GM12878 (cell line): ENCODE results near the gene IRF2BPL. TPM values are rescaled to one million over a fixed set of nuclear protein-coding genes. Genes with fewer than 3 reads are reported as not detected.
A peak's percentile ranks its signal among the peaks of the same experiment; 100 is the strongest.

Experiments
- BMI1 ChIP-seq: fragments of 450-650 bp; IDR thresholded peaks from 2 replicates; pipeline ENCODE4 v1.6.1; 2016; ENCODE audit warnings: mild to moderate bottlenecking, moderate library complexity, borderline replicate concordance
- EGR1 ChIP-seq, 2 experiments: IDR thresholded peaks; 1 replicate in 1 of 2; 2 replicates in 1 of 2; pipeline ENCODE4 v1.6.1; 2011 to 2012; ENCODE audit warnings: low read depth in 2 of 2, low read length in 2 of 2, borderline replicate concordance in 1 of 2, mild to moderate bottlenecking in 1 of 2, moderate library complexity in 1 of 2
- MEF2B ChIP-seq: fragments of 450-650 bp; IDR thresholded peaks from 2 replicates; pipeline ENCODE4 v1.6.1; 2018; ENCODE audit warnings: mild to moderate bottlenecking, moderate library complexity; ENCODE audit not compliant: partially characterized antibody, poor library complexity, severe bottlenecking
- MTA3 ChIP-seq: IDR thresholded peaks from 2 replicates; pipeline ENCODE4 v1.6.1; 2012; ENCODE audit warnings: low read length, inconsistent platforms, borderline replicate concordance
- PAX8 ChIP-seq: fragments of 450-650 bp; IDR thresholded peaks from 2 replicates; pipeline ENCODE4 v1.6.1; 2017; ENCODE audit warnings: mild to moderate bottlenecking, moderate library complexity
- POLR2AphosphoS5 ChIP-seq: IDR thresholded peaks from 2 replicates; pipeline ENCODE4 v1.6.1; 2011; ENCODE audit warnings: mild to moderate bottlenecking, low read length, inconsistent platforms
- RELA ChIP-seq: fragments of 450-650 bp; IDR thresholded peaks from 2 replicates; pipeline ENCODE4 v1.8.0; 2014; ENCODE audit warnings: borderline replicate concordance; ENCODE audit not compliant: partially characterized antibody
- STAT3 ChIP-seq: IDR thresholded peaks from 2 replicates; pipeline ENCODE4 v1.6.1; 2011; ENCODE audit warnings: low read depth, low read length, improper control_type of control experiment
- SUZ12 ChIP-seq: fragments of 200-600 bp; sonication (generic); IDR thresholded peaks from one replicate; pipeline ENCODE4 v1.6.1; 2018; ENCODE audit warnings: antibody characterized with exemption, mild to moderate bottlenecking; ENCODE audit not compliant: unreplicated experiment
- TCF12 ChIP-seq: IDR thresholded peaks from 2 replicates; pipeline ENCODE4 v1.6.1; 2011; ENCODE audit warnings: low read depth, mild to moderate bottlenecking, low read length
- TCF7 ChIP-seq: IDR thresholded peaks from 2 replicates; pipeline ENCODE4 v1.6.1; 2014; ENCODE audit warnings: antibody characterized with exemption, borderline replicate concordance
- YY1 ChIP-seq: IDR thresholded peaks from 2 replicates; pipeline ENCODE4 v1.6.1; 2011; ENCODE audit warnings: low read depth, mild to moderate bottlenecking, low read length
- ZNF592 ChIP-seq: fragments of 450-650 bp; IDR thresholded peaks from 2 replicates; pipeline ENCODE4 v1.6.1; 2017; ENCODE audit warnings: mild to moderate bottlenecking, moderate library complexity
- ZNF687 ChIP-seq: fragments of 450-650 bp; IDR thresholded peaks from 2 replicates; pipeline ENCODE4 v1.6.1; 2017; ENCODE audit warnings: mild to moderate bottlenecking, moderate library complexity
- polyA plus RNA-seq, 11 experiments: library from polyadenylated mRNA; depleted of rRNA in 4 of 11; unstranded in 6 of 11; stranded (reverse) in 5 of 11; fragments of >200 nt; fragmentation: Nextera tagmentation in 4 of 11; fragmentation: Illumina TruSeq in 1 of 11; extraction: Ambion mirVana in 4 of 11; extraction: Trizol in 1 of 11; gene quantifications; 1 replicate in 1 of 11; 2 replicates in 10 of 11; pipeline versions ENCODE4 v1.2.1 to v1.2.3, GENCODE V29; 2011 to 2016; ENCODE audit warnings: inconsistent platforms in 2 of 11, missing spikeins in 2 of 11, low read depth in 1 of 11
- total RNA-seq, 4 experiments: library from RNA; depleted of rRNA in 3 of 4; stranded (reverse); fragments of >200 nt in 3 of 4; fragmentation: Illumina TruSeq in 1 of 4; extraction: Trizol in 1 of 4; gene quantifications; 2 replicates each; pipeline versions ENCODE4 v1.2.1 to v1.2.3, GENCODE V29; 2013 to 2021
- TF ChIP-seq, protein P1 (sequence below): fragments of 450-650 bp; IDR thresholded peaks from 2 replicates; pipeline ENCODE4 v1.6.1; 2016; ENCODE audit warnings: mild to moderate bottlenecking
- TF ChIP-seq, protein P2 (sequence below): fragments of 150-350 bp; IDR thresholded peaks from 2 replicates; pipeline ENCODE4 v1.6.1; 2016; ENCODE audit warnings: low read depth, low read length

Gene IRF2BPL
- total and polyA plus RNA-seq, 10 of the 15 experiments (the other 5 are each of a cell fraction or from before 2014, with no cell fraction given), result 1.2 to 34.5 (median 3.1) TPM

DNA sequence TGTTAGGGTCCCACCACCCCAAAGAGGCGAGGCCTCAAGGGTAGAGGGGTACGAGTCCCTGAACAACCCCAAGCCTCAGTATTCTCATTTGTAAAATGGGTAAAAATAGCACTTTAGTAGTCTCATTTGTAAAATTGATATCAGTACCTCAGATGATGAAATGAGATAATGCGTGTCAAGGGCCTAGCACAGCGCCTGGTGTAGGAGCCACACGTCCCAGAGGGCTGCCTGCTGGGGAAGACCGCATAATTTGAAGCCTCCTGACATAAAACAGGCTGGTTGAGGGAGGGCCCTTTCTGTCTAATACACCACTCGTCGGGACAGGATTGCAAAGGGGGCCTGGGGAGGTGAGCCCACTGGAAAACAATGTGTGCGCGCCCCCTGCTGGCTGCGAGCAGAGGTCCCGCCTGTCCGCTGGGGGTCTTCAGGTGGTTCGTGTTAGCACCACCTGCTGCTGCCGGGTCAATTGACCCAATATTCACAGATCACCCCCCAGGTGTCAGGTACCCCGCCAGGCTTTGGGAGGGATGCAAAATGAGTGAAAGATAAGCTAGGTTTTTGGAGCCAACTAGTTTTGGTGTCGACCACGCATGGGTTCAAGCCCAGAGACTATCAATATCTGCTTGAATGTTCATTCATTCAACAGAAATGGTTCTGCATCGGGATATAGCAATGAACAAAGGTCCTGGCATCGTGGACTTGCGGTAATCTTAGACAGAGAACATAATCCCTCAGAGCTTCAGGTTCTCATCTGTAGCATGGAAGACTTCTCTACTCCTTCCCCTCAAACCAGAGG is 24.7 kb upstream of the IRF2BPL start (continued):
- TF ChIP-seq, protein P1, sequence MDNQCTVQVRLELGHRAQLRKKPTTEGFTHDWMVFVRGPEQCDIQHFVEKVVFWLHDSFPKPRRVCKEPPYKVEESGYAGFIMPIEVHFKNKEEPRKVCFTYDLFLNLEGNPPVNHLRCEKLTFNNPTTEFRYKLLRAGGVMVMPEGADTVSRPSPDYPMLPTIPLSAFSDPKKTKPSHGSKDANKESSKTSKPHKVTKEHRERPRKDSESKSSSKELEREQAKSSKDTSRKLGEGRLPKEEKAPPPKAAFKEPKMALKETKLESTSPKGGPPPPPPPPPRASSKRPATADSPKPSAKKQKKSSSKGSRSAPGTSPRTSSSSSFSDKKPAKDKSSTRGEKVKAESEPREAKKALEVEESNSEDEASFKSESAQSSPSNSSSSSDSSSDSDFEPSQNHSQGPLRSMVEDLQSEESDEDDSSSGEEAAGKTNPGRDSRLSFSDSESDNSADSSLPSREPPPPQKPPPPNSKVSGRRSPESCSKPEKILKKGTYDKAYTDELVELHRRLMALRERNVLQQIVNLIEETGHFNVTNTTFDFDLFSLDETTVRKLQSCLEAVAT, result peak; percentile 73; the same call in 1 of the 2 replicates
- TF ChIP-seq MTA3 (no peak), STAT3 (no peak), PAX8 (no peak), SUZ12 (no peak), EGR1 (IDR thresholded peaks at IDR 0.05; ENCODE audit: borderline replicate concordance in 1 of 2, low read depth in 2 of 2, low read length in 2 of 2) (no peak), ZNF687 (peak; percentile 62), RELA (peak; percentile 50), POLR2AphosphoS5 (no peak), TCF12 (peak; percentile 35; the same call in 1 of the 2 replicates), YY1 (peak; percentile 61; the same call in 1 of the 2 replicates), MEF2B (peak; percentile 44), BMI1 (no peak), ZNF592 (0 out of 2 replicates have a peak, but pooled peaks have one; percentile 40), TCF7 (no peak)
- TF ChIP-seq, protein P2, sequence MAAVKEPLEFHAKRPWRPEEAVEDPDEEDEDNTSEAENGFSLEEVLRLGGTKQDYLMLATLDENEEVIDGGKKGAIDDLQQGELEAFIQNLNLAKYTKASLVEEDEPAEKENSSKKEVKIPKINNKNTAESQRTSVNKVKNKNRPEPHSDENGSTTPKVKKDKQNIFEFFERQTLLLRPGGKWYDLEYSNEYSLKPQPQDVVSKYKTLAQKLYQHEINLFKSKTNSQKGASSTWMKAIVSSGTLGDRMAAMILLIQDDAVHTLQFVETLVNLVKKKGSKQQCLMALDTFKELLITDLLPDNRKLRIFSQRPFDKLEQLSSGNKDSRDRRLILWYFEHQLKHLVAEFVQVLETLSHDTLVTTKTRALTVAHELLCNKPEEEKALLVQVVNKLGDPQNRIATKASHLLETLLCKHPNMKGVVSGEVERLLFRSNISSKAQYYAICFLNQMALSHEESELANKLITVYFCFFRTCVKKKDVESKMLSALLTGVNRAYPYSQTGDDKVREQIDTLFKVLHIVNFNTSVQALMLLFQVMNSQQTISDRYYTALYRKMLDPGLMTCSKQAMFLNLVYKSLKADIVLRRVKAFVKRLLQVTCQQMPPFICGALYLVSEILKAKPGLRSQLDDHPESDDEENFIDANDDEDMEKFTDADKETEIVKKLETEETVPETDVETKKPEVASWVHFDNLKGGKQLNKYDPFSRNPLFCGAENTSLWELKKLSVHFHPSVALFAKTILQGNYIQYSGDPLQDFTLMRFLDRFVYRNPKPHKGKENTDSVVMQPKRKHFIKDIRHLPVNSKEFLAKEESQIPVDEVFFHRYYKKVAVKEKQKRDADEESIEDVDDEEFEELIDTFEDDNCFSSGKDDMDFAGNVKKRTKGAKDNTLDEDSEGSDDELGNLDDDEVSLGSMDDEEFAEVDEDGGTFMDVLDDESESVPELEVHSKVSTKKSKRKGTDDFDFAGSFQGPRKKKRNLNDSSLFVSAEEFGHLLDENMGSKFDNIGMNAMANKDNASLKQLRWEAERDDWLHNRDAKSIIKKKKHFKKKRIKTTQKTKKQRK, result no peak
